HG02759 (cell line): Measurements from ENCODE around the gene TRA2B.

Experiments
- ATAC-seq: cut with Tn5 transposase; IDR thresholded peaks from one replicate; pipeline ENCODE4 v1.9.1; 2021; ENCODE audit warnings: mild to moderate bottlenecking, moderate library complexity; ENCODE audit not compliant: unreplicated experiment

Gene TRA2B

DNA sequence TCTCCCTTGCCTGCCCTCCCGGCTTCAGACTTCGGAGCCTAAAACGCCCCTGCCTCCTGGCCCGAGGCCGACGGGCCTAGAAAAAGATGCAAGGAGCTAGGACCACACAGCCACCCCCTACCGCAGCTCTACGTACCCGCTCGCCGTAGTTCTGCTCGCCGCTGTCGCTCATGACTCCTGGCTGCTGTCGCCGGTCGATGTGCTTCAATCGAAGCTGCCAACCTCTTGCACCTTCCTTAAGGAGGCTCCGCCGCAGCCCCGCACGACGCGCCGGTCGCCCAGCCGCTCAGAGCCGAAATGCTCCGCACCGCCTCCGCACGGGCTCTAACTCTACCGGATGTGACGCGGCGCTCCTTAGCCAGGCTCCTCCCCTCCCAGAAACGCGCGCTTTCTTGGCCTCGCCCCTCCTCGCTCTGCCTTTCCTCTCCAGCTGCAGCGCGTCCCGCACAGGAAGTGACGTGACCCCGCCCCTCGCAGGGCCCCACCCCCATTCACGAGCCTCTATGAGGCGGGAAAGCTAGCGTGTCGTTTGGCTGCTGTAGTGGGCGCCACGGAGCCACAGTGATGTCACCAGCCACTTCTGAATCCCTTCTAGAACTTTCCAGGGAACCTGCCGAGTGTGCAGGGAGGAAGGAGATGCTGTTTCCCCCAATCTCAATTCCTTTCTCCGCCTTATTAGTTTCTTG lies at the start of gene TRA2B:
Gene TRA2B (minus strand): TSS at position 326 of the 686 bp plus-strand sequence. CDS start 154 bp downstream, at position 172.
- peak; percentile 95 for ATAC-seq

GRCh38 chr3:185986198-185986777 lies 48.5 kb upstream of the TRA2B start:
- no peak for ATAC-seq

- no peak for ATAC-seq
Measured at GRCh38 chr3:185984203-185984602, 46.4 kb upstream of the TRA2B start.

DNA sequence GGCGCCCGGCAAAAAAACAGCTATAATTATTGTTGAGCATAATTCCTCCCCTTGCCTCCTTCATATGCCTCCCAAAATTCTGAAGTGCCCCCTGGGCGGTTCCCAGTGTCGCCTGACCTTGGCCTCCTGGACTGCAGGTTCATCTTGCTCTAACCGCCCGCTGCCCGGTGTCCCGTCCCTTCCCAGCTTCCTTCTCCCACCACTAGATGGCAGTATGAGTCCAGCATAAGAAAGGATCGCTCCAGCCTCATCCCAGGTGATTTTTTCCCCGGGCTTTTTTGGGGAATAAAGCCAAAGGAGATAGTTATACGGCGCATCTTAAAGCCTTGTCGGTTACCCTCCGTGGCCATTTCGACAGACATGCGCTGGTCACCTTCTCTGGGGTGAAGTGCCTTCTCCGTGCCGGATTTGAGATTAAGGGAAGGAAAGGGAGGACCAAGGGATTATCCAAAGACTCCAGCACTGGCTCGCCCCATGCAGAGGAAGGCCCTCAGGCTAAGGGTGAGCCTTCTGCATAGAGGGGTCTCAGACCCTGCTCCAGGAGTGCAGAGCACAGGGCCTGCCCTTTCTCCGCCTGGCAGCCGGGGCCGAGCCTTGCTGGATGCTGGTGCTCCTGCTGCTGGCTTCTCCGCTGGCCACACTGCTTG lies 45.8 kb upstream of the TRA2B start:
- ATAC-seq, result peak; percentile 56

DNA sequence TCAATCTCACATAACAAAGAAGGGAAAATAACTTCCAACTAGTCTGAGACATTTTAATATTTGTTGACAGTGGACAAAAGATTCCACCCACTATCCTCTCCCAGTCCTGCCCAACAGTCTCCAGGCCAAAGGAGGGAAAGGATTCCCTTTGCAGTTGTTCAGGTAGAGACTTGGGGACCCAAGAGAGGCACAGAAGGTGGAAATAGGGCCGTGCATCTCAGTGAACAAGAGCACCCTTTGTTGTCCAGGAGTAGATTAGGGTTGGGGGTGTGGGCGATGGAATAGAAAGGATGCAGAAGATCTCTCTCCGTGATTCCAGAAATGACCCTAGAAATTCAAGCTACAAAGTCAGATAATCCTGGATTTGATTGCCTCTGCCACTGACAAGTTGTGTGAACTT lies 44.8 kb upstream of the TRA2B start:
- no peak for ATAC-seq

- no peak for ATAC-seq
Measured at GRCh38 chr3:185981621-185982020, 43.8 kb upstream of the TRA2B start.

GRCh38 chr3:185979721-185980121 lies 41.9 kb upstream of the TRA2B start:
- no peak for ATAC-seq

GRCh38 chr3:185978516-185978915 lies 40.7 kb upstream of the TRA2B start:
- ATAC-seq, result no peak

- ATAC-seq, result no peak
Measured at GRCh38 chr3:185977679-185978040, 39.8 kb upstream of the TRA2B start.

GRCh38 chr3:185976977-185977678 lies 39.3 kb upstream of the TRA2B start:
- ATAC-seq, result peak; percentile 86

GRCh38 chr3:185976100-185976499 lies 38.3 kb upstream of the TRA2B start:
- ATAC-seq, result no peak

DNA sequence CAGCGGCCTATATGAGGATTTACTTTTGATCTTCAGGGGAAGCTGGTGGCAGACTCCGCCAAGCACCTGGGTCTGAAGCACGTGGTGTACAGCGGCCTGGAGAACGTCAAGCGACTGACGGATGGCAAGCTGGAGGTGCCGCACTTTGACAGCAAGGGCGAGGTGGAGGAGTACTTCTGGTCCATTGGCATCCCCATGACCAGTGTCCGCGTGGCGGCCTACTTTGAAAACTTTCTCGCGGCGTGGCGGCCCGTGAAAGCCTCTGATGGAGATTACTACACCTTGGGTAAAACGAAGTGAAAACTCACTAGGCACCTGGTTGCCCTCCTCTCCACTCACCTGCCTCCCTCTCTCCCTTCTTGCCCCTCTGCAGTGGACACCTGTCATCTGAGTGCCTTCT lies 33.8 kb upstream of the TRA2B start:
- ATAC-seq, result no peak

- no peak for ATAC-seq
Measured at GRCh38 chr3:185968168-185968567, 30.4 kb upstream of the TRA2B start.

GRCh38 chr3:185966655-185967054 lies 28.8 kb upstream of the TRA2B start:
- no peak for ATAC-seq

DNA sequence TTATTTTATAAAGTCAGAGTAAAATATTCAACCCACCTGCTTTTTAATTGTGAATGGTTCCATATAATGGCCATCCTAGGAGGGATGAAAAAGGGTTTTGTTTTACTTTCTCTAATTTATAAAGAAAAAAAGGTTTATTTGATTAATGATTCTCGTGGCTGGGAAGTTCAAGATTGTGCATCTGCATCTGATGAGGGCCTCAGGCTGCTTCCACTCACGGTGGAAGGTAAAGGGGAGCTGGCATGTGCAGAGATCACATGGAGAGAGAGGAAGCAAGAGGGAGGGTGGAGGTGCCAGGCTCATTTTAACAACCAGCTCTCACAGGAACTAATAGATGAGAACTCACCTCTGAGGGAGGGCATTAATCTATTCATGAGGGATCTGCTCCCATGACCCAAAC lies 27.7 kb upstream of the TRA2B start:
- ATAC-seq, result no peak

- no peak for ATAC-seq
Measured at GRCh38 chr3:185961675-185962232, 23.9 kb upstream of the TRA2B start.

DNA sequence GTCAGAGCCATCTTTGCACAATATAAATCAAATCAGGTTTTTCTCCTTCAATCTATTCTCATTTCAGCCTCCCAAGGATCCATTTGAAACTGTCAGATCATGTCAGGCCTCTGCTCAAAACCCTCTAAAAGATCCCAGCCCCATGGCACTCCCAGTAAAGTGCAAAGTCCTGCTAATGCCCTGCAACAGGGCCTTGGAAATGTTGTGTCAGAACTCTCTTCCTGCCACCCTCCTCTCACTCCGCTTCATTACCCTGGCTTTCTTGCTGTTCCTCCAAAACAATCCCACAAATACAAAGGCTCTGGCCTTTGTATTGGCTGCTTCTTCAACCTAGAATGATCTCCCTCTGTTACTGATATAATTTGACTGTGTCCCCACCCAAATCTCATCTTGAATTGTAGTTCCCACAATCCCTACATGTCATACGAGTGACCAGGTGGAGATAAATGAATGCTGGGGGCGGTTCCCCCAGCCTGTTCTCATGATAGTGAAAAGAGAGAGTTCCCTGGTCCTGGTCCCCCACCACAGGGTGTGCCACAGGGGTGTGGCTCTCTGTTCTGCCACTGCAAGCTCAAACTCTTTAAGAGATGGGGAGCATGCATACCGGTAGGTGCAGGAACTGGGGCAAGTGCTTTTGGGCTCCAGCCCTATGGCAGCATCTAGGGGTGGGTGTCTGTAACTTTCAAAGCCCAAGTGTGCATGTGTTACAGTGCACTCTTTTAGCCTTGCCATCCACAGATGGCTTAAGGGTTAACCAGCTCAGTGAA lies 22.9 kb upstream of the TRA2B start:
- no peak for ATAC-seq

GRCh38 chr3:185959609-185960521 lies 22.1 kb upstream of the TRA2B start:
- no peak for ATAC-seq

GRCh38 chr3:185958626-185959025 lies 20.8 kb upstream of the TRA2B start:
- no peak for ATAC-seq

- ATAC-seq, result no peak
Measured at GRCh38 chr3:185956244-185956643, 18.4 kb upstream of the TRA2B start.
